Measurements from ENCODE around the gene LRP11.

The LRP11 gene

GRCh38 chr6:149884215-149884614 is 20.1 kb upstream of the LRP11 start:
- POLR2A ChIA-PET: no interaction called here
- TF ChIP-seq AEBP2 (tag by site-specific recombination; IDR thresholded peaks at IDR 0.05; ENCODE audit: borderline replicate concordance) (no peak), ZNF585B (tag by site-specific recombination; IDR thresholded peaks at IDR 0.05) (no peak), HOXA7 (CRISPR knock-in tag; IDR thresholded peaks at IDR 0.05; ENCODE audit: borderline replicate concordance) (no peak), ZNF645 (tag by site-specific recombination; IDR thresholded peaks at IDR 0.05) (no peak), ZNF48 (tag by site-specific recombination; IDR thresholded peaks at IDR 0.05) (no peak), ZNF777 (tag by site-specific recombination; IDR thresholded peaks at IDR 0.05; ENCODE audit: borderline replicate concordance) (no peak), ZNF239 (tag by site-specific recombination; IDR thresholded peaks at IDR 0.05) (no peak), ZBTB49 (tag by site-specific recombination; IDR thresholded peaks at IDR 0.05; ENCODE audit: low read depth) (no peak), ZBTB10 (tag by site-specific recombination; IDR thresholded peaks at IDR 0.05) (no peak), KLF17 (tag by site-specific recombination; IDR thresholded peaks at IDR 0.05) (no peak), SCRT2 (tag by site-specific recombination; IDR thresholded peaks at IDR 0.05) (no peak), ZBTB17 (tag by site-specific recombination; IDR thresholded peaks at IDR 0.05) (no peak), ZNF391 (tag by site-specific recombination; IDR thresholded peaks at IDR 0.05; ENCODE audit: borderline replicate concordance, low read depth) (no peak), ZNF114 (tag by site-specific recombination; IDR thresholded peaks at IDR 0.05) (no peak), PRDM6 (tag by site-specific recombination; IDR thresholded peaks at IDR 0.05) (no peak), YY2 (tag by site-specific recombination; IDR thresholded peaks at IDR 0.05) (no peak), ZNF18 (tag by site-specific recombination; IDR thresholded peaks at IDR 0.05) (no peak), BCL6B (tag by site-specific recombination; IDR thresholded peaks at IDR 0.05) (no peak), ZNF19 (tag by site-specific recombination; IDR thresholded peaks at IDR 0.05; ENCODE audit: low read depth) (no peak)
- CTCF ChIA-PET: interaction anchor here (0.5 to 1.0 kb wide), 3 partner anchors 36 to 186 kb away, joined by 3 to 5 read pairs (median 4); no protein-coding TSS in a partner anchor

More at GRCh38 chr6:149884215-149884614, 20.1 kb upstream of the LRP11 start:
- Histone ChIP-seq H3K9me3 (ENCODE audit: control insufficient read depth, insufficient read depth, low read depth, low read length) (no peaks in the 10 kb centered on the region), H3K4me3 (ENCODE audit: low read depth, low read length) (no peak overlapping the region), H3K27ac (ENCODE audit: extremely low read depth, low read depth, low read length) (no peak overlapping the region), H3K36me3 (ENCODE audit: control insufficient read depth in 2 of 2, insufficient read depth in 1 of 2, low read length in 2 of 2) (no peaks in the 10 kb centered on the region), H3K4me1 (ENCODE audit: control insufficient read depth, insufficient read depth, low read length) (no peaks in the 10 kb centered on the region)

Measured in HEK293 (cell line).